Ammon's horn (tissue), 1 donor: ENCODE measurements around the gene CTCF.
A peak's percentile ranks its signal among the peaks of the same experiment; 100 is the strongest.

Experiments used
- DNase-seq: peaks from one replicate; pipeline ENCODE4 v3.0.0-alpha.2; 2016; ENCODE audit warnings: low spot score

The CTCF gene

GRCh38 chr16:67594956-67595355 is 32.6 kb downstream of the CTCF start:
- DNase-seq: no peak

- no peak for DNase-seq
Observed at GRCh38 chr16:67598527-67598926, 36.2 kb downstream of the CTCF start.

DNA sequence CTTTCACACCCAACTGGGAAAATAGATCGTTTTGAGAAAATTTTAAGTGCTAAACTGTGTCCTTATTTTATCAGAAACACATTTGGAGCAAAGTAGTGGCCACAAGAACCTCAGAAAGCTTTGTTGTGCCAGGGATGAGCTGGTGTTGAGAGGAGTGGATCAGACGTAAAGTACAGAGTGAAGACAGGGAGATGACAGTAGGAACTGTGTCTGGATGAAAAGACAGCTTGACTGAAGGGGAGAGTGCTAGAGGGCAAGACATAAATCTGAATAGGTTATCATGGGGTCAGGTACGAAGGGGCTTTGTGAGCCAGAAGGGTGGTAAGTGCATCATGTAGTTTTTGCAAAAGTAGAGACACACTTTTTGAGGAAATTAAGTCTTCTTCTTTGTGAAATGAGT is 43.3 kb downstream of the CTCF start:
- DNase-seq: no peak

- no peak for DNase-seq
Observed at GRCh38 chr16:67606632-67607031, 44.3 kb downstream of the CTCF start.

DNA sequence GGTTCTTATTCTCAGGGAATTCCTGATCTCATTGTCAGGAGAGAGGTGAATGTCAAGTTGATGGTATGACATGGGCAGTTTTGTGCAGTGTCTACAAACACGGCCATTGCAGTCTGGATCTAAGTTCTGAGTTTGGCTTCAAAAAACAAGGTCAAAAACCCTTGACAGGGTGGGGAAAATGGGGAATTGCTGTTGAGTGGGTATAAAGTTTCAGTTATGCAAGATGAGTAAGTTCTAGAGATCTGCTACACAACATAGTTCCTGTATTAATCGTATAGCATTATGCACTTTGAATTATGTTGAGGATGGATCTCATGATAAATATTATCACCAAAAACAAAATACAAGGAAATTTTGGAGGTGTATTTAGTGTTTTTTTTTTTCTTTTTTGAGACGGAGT is 46.0 kb downstream of the CTCF start:
- DNase-seq: no peak

- DNase-seq: no peak
Observed at GRCh38 chr16:67613808-67614207, 51.5 kb downstream of the CTCF start.

DNA sequence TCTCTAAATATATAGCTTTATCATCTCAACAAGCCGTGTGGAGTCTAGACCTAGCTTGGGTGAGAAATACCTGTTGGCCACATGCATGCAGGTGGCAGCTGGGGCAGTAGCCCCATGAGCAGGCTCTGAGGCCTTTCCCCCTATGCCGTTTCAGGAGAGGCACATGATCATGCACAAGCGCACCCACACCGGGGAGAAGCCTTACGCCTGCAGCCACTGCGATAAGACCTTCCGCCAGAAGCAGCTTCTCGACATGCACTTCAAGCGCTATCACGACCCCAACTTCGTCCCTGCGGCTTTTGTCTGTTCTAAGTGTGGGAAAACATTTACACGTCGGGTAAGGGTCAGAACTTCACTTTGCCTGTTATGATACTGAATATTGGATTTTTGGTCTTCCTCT is 65.9 kb downstream of the CTCF start:
- DNase-seq: no peak

- DNase-seq: peak; percentile 49
Observed at GRCh38 chr16:67632415-67633172, 70.3 kb downstream of the CTCF start.

DNA sequence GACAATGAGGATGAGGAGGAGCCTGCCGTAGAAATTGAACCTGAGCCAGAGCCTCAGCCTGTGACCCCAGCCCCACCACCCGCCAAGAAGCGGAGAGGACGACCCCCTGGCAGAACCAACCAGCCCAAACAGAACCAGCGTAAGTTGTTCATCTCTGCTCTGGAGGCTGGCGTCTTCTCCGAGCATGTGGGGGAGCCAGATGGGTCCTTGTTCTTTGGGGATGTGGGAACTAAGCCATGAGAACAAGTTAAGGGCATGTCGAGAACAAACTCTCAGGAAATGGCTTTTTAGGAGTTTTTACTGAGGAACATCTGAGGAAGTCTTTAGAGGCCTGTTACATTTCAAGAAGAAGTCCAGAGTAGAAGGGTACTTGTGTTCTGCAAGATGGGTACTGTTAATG is 74.4 kb downstream of the CTCF start:
- DNase-seq: no peak

DNA sequence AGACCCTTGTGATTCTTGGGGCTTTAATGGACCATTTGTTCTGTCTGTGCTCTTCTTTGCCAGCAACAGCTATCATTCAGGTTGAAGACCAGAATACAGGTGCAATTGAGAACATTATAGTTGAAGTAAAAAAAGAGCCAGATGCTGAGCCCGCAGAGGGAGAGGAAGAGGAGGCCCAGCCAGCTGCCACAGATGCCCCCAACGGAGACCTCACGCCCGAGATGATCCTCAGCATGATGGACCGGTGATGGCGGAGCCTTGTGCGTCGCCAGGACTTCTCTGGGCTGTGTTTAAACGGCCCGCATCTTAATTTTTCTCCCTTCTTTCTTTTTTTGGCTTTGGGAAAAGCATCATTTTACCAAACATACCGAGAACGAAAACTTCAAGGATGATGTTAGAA is 75.3 kb downstream of the CTCF start:
- no peak for DNase-seq

- DNase-seq: peak; percentile 84
Observed at GRCh38 chr16:67641779-67642708, 79.7 kb downstream of the CTCF start.

DNA sequence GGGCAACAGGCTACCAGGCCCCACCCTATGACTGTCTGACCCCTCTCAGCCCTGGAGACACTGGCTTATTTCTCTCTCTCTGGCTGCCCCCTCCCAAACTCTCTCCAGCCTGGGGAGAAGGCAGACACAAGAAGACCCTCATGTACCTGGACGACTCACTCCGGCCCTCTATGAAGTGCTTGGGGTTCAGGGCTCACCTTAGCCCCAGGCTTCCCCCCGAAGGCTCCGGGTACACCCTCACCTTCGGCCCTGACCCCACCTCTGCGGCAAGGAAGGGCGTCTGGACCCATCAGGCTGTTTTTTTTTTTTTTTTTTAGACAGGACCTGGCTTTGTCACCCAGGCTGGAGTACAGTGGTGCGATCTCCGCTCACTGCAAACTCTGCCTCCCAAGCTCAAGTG is 81.7 kb downstream of the CTCF start:
- DNase-seq: no peak

DNA sequence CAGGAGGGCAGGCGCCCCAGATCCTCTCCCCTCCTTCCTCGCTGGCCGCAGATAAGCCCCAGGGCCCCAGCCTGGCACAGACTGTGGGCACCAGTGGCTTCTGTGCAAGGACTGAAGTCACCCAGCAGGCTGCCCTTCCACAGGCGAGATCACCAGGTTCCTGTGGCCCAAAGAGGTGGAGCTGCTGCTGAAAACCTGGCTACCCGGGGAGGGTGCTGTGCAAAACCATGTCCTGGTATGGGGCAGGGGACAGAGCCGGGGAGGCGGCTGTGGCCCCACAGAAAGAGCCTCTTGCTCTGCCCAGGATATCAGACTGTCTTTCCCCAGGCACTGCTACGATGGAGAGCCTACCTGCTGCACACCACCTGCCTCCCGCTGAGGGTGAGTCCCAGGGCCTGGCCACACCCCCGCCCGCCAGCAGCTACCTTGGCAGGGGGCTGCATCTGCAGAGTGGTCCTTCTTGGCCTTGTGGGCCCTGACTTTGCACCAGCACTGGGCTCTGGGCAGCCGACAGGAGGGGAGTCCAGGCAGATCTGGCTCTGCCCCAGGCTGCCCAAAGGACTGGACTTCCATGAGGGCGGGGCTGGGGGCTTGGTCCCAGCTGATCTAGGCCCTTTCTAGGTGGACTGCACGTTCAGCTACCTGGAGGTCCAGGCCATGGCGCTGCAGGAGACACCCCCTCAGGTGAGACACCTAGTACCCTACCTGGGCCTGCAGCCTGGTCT is 83.2 kb downstream of the CTCF start:
- peak; percentile 0 for DNase-seq

DNA sequence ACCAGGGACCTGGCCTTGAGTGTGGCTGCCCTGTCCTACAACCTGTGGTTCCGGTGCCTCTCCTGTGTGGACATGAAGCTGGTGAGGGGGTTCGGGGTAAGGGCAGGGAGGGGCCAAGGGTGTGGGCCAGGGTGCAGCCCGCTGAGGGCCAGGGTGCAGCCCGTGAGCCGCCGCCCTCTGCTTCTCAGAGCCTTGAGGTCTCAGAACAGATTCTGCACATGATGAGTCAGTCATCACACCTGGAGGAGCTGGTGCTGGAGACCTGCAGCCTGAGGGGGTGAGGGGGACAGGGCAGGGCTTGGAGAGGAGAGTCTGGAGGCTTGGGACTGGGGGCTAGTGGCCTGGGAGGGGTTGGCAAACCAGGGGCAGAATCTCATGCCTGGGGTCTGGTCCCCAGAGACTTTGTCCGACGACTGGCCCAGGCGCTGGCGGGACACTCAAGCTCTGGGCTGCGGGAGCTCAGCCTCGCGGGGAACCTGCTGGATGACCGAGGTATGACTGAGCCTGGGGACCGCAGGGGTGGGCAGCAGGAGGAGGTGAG is 84.9 kb downstream of the CTCF start:
- DNase-seq: no peak

DNA sequence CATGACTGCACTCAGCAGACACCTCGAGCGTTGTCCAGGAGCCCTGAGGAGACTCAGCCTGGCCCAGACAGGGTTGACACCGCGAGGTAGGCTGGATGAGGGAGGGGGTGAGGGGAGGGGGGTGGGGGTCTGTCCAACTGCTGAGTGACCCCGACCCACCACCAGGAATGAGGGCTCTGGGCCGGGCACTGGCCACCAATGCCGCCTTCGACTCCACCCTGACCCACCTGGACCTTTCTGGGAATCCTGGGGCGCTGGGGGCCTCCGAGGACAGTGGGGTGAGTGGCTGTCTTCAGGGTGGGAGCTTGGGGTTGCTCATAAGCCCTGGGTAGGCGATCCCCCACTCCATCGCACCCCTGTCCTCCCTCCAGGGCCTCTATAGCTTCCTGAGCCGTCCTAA is 85.4 kb downstream of the CTCF start:
- no peak for DNase-seq

GRCh38 chr16:67648088-67648763 is 85.9 kb downstream of the CTCF start:
- no peak for DNase-seq

DNA sequence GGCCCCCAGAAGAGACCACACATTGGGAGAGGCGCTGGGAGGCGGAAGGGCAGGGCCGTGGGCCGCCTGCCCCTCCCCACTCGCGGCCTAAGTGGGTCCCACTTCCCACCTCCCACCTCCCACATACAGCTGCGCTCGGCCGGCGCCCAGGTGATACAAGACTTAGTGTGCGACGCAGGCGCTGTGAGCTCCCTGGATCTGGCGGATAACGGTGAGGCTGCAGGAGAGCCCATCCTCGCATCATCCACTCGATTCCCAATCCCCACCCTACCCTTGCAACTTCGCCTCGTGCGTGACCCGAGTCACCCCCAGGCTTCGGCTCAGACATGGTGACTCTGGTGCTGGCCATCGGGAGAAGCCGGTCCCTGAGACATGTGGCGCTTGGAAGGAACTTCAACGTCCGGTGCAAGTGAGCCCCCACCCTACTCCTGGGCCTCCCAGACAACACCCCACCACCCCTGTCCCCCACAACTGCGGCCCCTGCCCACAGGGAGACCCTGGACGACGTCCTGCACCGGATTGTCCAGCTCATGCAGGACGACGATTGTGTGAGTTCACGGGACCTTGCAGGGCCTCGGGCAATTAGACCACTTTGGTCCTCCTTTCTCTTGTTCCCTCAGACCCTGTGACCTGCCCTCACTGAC is 86.6 kb downstream of the CTCF start:
- DNase-seq: no peak

GRCh38 chr16:67649494-67649931 is 87.2 kb downstream of the CTCF start:
- DNase-seq: no peak

- no peak for DNase-seq
Observed at GRCh38 chr16:67650023-67650422, 87.7 kb downstream of the CTCF start.

DNA sequence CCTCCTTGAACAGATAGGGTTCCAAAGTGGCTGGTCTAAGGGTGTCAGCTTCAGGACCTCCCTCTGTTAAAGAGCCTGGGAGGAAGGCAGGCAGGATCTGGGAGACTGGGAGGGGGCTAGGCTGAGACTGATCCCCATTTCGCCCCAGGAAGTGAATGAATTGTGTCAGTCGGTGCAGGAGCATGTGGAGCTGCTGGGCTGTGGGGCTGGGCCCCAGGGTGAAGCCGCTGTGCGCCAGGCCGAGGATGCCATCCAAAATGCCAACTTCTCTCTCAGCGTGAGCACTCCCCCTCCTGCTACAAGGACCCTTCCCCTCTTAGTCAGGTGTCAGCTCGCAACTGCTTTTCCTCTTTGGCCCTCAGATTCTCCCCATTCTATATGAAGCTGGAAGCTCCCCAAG is 88.7 kb downstream of the CTCF start:
- no peak for DNase-seq

DNA sequence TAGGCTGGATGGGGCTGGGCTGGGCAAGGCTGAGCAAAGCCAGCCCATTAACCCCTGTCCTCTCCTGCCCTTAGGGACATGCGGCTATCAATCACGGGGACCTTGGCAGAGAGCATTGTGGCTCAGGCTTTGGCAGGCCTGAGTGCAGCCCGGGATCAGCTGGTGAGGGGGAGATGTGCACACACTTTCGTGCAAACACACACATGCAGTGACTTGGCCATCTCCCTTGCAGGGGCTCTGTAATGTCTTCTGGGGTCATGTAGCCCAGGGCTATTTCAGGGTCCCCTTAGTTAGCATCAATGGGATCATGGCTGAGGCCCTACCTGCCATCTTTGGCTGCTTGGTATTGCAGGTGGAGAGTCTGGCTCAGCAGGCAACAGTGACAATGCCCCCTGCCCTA is 89.5 kb downstream of the CTCF start:
- no peak for DNase-seq
